ENCODE results near the gene ADAMTS20.

The ADAMTS20 gene

GRCh38 chr12:43551971-43552559 lies at the start of gene ADAMTS20:
Gene ADAMTS20 (minus strand): TSS chr12:43552203. CDS start chr12:43551921, 282 bp downstream.
- TF ChIP-seq ZFX (IDR thresholded peaks at IDR 0.05) (no peak), CTCF (conservative IDR thresholded peaks at IDR 0.05) (no peak)
- H3K27ac ChIP-seq: no peak within 1 kb of the TSS

GRCh38 chr12:43599708-43600107 lies 47.7 kb upstream of the ADAMTS20 start:
- TF ChIP-seq CTCF (conservative IDR thresholded peaks at IDR 0.05): no peak
- TF ChIP-seq ZFX (IDR thresholded peaks at IDR 0.05): no peak
- no peak overlapping the region for H3K27ac ChIP-seq

GRCh38 chr12:43599066-43599465 lies 47.1 kb upstream of the ADAMTS20 start:
- no peak for TF ChIP-seq ZFX (IDR thresholded peaks at IDR 0.05)
- no peak for TF ChIP-seq CTCF (conservative IDR thresholded peaks at IDR 0.05)
- no peak overlapping the region for H3K27ac ChIP-seq

- no peak overlapping the region for H3K27ac ChIP-seq
- TF ChIP-seq ZFX (IDR thresholded peaks at IDR 0.05) (no peak), CTCF (conservative IDR thresholded peaks at IDR 0.05) (no peak)
Measured at GRCh38 chr12:43590307-43590706, 38.3 kb upstream of the ADAMTS20 start.

- TF ChIP-seq CTCF (conservative IDR thresholded peaks at IDR 0.05): no peak
- TF ChIP-seq ZFX (IDR thresholded peaks at IDR 0.05): no peak
Measured at GRCh38 chr12:43586646-43587245, 34.7 kb upstream of the ADAMTS20 start.

GRCh38 chr12:43585676-43586075 lies 33.7 kb upstream of the ADAMTS20 start:
- no peak overlapping the region for H3K27ac ChIP-seq
- no peak for TF ChIP-seq CTCF (conservative IDR thresholded peaks at IDR 0.05)
- TF ChIP-seq ZFX (IDR thresholded peaks at IDR 0.05): no peak

More at GRCh38 chr12:43586646-43587245, 34.7 kb upstream of the ADAMTS20 start:
- H3K27ac ChIP-seq: no peak overlapping the region

GRCh38 chr12:43580601-43581000 lies 28.6 kb upstream of the ADAMTS20 start:
- TF ChIP-seq ZFX (IDR thresholded peaks at IDR 0.05) (no peak), CTCF (conservative IDR thresholded peaks at IDR 0.05) (no peak)
- H3K27ac ChIP-seq: no peak overlapping the region
